Measurements from ENCODE around the gene DPF3.

- TF ChIP-seq CTCF (IDR thresholded peaks at IDR 0.05): no peak
- TF ChIP-seq ATF1 (CRISPR knock-in tag; IDR thresholded peaks at IDR 0.05): no peak
- no peak for TF ChIP-seq E2F4 (CRISPR knock-in tag; IDR thresholded peaks at IDR 0.05; ENCODE audit: borderline replicate concordance, low read depth)
- TF ChIP-seq HMGXB4 (CRISPR knock-in tag; IDR thresholded peaks at IDR 0.05): no peak
- no peak for TF ChIP-seq MAX (CRISPR knock-in tag; IDR thresholded peaks at IDR 0.05)
- TF ChIP-seq NFYB (CRISPR knock-in tag; conservative IDR thresholded peaks at IDR 0.05; ENCODE audit: low read depth): no peak
- TF ChIP-seq ZNF423 (CRISPR knock-in tag; IDR thresholded peaks at IDR 0.05): no peak
- no peak for TF ChIP-seq TEAD4 (CRISPR knock-in tag; IDR thresholded peaks at IDR 0.05)
- no peak for TF ChIP-seq TCF7 (CRISPR knock-in tag; IDR thresholded peaks at IDR 0.05; ENCODE audit: low read depth)
- TF ChIP-seq TP53 (CRISPR knock-in tag; IDR thresholded peaks at IDR 0.05): no peak
- no peak for TF ChIP-seq ZNF317 (CRISPR knock-in tag; IDR thresholded peaks at IDR 0.05; ENCODE audit: borderline replicate concordance, low read depth)
- no peak for TF ChIP-seq JUN (CRISPR knock-in tag; IDR thresholded peaks at IDR 0.05)
These were observed 218.8 kb downstream of the DPF3 start for GRCh38 chr14:72675126-72675525.
